ENCODE measurements around the gene COQ10A.

COQ10A gene

DNA sequence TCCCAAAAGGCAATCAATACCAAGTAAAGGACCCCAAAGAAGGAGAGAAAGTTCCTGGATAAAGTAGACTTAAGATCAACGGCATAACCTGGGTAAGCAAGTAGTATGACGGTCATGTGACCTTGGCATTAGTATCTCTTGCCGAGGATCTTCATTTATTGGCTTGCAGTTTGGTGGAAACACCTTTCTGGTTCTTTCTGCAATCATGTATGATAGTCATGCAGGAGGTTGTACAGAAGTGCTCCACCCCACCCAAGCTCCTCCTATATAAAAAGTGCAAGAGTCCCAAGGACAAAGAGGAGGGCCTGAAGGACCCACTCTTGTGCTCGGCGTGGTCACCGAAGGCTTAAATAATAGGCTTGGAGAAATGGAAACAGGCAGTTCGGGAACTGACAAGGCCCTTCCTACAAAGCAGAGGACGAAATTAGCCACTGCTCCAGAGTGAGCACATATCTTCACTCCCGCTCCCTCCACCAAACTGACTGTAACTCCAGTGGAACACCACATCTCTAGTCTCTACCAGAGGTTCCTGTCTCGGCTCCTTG lies 32.6 kb downstream of the COQ10A start:
- H4K20me1 ChIP-seq (ENCODE audit: insufficient read depth, low read length, poor library complexity, severe bottlenecking), result peaks cover 33% of the 10 kb centered on the region

DNA sequence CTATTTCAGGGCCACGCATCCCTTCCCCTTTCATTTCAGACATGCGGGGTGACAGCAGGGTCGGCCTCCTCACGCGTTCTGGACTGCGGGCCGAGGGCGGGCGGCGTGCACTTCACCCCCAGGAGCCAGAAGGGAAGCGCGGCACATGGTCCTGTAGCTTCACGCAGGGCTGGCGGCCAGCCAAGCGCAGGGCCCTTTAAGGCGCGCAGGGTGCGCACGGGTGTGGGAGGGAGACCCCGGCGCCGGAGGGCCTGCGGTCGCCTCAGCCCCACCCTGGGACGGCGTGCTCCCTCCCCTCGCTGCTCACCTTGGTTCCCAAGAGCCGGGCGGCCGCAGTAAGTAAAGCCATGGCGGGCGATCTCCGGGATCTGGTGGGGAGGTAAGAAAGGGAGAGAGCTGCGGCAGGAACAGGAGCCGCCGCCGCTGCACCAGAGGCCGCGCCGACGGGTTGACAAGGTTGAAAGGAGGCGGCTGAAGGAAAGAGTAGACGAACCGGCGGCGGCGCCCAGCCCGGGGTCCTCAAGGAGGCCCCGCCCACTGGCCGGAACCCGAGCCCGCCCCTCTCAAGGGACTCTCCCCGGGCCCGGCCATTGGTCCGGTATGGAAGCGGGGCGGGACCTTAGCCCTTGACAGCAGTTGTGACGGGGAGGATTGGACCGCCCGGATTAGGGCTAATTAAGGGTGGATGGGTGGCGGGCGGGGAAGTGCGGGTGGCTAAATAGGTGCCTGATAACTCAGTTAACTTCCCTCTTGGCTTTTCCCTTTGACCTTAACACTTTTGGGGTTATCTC lies 33.3 kb downstream of the COQ10A start, which contains the start of gene CS:
Gene CS (minus strand): TSS at position 478 of the 791 bp plus-strand sequence. CDS start 129 bp downstream, at position 349.
- Histone ChIP-seq H3K36me3 (ENCODE audit: insufficient read depth, low read length) (no peaks in the 10 kb centered on the region), H3K9ac (ENCODE audit: low read depth, low read length, poor library complexity, severe bottlenecking) (peak within 1 kb of the TSS; percentile 80), H3K27me3 (ENCODE audit: insufficient read depth, low read length, poor library complexity, severe bottlenecking) (no peaks in the 10 kb centered on the region), H2AFZ (ENCODE audit: low read length) (peak within 1 kb of the TSS; percentile 89), H4K20me1 (ENCODE audit: insufficient read depth, low read length, poor library complexity, severe bottlenecking) (peaks cover 33% of the 10 kb centered on the region), H3K79me2 (ENCODE audit: insufficient read depth, low read length) (peaks cover 63% of the 10 kb centered on the region), H3K4me1 (ENCODE audit: insufficient read depth, low read length, poor library complexity, severe bottlenecking) (peaks cover 44% of the 10 kb centered on the region), H3K9me3 (ENCODE audit: insufficient read depth, low read depth, low read length) (no peaks in the 10 kb centered on the region), H3K4me3 (ENCODE audit: low read length, poor library complexity, severe bottlenecking) (peak within 1 kb of the TSS; percentile 95), H3F3A (ENCODE audit: low read depth) (no peaks in the 10 kb centered on the region), H3K4me2 (ENCODE audit: low read depth, low read length, poor library complexity, severe bottlenecking) (peak within 1 kb of the TSS; percentile 87), H3K9me2 (replicated peaks; ENCODE audit: low read depth, low read length) (no peaks in the 10 kb centered on the region)
- TF ChIP-seq, protein P1, sequence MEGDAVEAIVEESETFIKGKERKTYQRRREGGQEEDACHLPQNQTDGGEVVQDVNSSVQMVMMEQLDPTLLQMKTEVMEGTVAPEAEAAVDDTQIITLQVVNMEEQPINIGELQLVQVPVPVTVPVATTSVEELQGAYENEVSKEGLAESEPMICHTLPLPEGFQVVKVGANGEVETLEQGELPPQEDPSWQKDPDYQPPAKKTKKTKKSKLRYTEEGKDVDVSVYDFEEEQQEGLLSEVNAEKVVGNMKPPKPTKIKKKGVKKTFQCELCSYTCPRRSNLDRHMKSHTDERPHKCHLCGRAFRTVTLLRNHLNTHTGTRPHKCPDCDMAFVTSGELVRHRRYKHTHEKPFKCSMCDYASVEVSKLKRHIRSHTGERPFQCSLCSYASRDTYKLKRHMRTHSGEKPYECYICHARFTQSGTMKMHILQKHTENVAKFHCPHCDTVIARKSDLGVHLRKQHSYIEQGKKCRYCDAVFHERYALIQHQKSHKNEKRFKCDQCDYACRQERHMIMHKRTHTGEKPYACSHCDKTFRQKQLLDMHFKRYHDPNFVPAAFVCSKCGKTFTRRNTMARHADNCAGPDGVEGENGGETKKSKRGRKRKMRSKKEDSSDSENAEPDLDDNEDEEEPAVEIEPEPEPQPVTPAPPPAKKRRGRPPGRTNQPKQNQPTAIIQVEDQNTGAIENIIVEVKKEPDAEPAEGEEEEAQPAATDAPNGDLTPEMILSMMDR (conservative IDR thresholded peaks at IDR 0.05; ENCODE audit: low read length), result no peak
- TF ChIP-seq EZH2phosphoT487 (IDR thresholded peaks at IDR 0.05; ENCODE audit: borderline replicate concordance), result no peak

More for the DNA sequence above, 32.6 kb downstream of the COQ10A start:
- H3K79me2 ChIP-seq (ENCODE audit: insufficient read depth, low read length), result peaks cover 67% of the 10 kb centered on the region
- peak overlapping the region; percentile 84 for H3K4me2 ChIP-seq (ENCODE audit: low read depth, low read length, poor library complexity, severe bottlenecking)
- no peaks in the 10 kb centered on the region for H3K9me2 ChIP-seq (replicated peaks; ENCODE audit: low read depth, low read length)
- H3K27me3 ChIP-seq (ENCODE audit: insufficient read depth, low read length, poor library complexity, severe bottlenecking), result no peaks in the 10 kb centered on the region
- H3F3A ChIP-seq (ENCODE audit: low read depth), result no peaks in the 10 kb centered on the region
- H3K4me3 ChIP-seq (ENCODE audit: low read length, poor library complexity, severe bottlenecking), result peak overlapping the region; percentile 95
- no peaks in the 10 kb centered on the region for H3K36me3 ChIP-seq (ENCODE audit: insufficient read depth, low read length)
- H3K9me3 ChIP-seq (ENCODE audit: insufficient read depth, low read depth, low read length), result no peaks in the 10 kb centered on the region
- TF ChIP-seq, protein P1 (conservative IDR thresholded peaks at IDR 0.05; ENCODE audit: low read length), result no peak
- no peak for TF ChIP-seq EZH2phosphoT487 (IDR thresholded peaks at IDR 0.05; ENCODE audit: borderline replicate concordance)
- peaks cover 44% of the 10 kb centered on the region for H3K4me1 ChIP-seq (ENCODE audit: insufficient read depth, low read length, poor library complexity, severe bottlenecking)
- H2AFZ ChIP-seq (ENCODE audit: low read length), result peak overlapping the region; percentile 86
- peak overlapping the region; percentile 80 for H3K9ac ChIP-seq (ENCODE audit: low read depth, low read length, poor library complexity, severe bottlenecking)

DNA sequence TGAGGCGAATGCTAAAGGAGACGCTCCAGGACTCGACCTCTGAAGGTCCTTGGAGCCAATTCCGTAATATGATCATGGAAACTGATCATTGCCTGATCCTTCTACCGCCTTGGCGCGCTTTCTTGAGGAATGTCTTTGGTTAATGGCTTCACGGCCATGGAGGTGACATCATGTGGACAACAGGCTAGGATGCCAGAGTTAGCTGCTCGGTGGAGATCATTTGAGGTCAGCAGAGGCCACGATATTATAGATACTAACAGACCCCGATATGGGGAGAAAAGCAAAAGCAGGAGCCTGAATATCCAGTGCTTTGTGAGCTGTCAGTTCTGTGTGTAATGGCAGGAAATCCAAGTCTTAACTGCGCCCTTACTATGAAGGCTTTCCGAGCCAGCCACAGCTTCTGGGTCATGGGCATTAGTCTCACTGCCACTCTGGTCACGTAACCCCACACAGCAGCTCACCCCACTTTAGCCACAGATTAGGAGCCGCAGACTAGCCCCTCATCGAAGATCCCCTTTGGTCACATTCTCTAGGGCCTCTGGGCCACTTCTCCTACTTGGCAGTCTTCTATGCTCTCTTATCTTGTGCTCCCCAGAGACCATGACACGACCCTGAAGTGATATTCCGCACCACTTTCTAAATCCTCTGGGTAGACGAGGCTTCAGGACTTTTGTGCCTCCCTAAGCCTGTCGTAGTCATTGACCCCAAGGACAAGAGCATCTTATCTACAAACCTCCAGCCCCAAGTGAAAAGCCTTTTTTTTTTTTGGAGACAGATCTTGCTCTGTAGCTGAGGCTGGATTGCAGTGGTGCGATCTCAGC lies 34.1 kb downstream of the COQ10A start:
- H4K20me1 ChIP-seq (ENCODE audit: insufficient read depth, low read length, poor library complexity, severe bottlenecking), result peaks cover 33% of the 10 kb centered on the region
- peak overlapping the region; percentile 95 for H3K4me3 ChIP-seq (ENCODE audit: low read length, poor library complexity, severe bottlenecking)
- H3K4me1 ChIP-seq (ENCODE audit: insufficient read depth, low read length, poor library complexity, severe bottlenecking), result peaks cover 44% of the 10 kb centered on the region
- no peak for TF ChIP-seq EZH2phosphoT487 (IDR thresholded peaks at IDR 0.05; ENCODE audit: borderline replicate concordance)
- TF ChIP-seq, protein P1 (conservative IDR thresholded peaks at IDR 0.05; ENCODE audit: low read length), result no peak
- no peaks in the 10 kb centered on the region for H3K9me3 ChIP-seq (ENCODE audit: insufficient read depth, low read depth, low read length)
- H2AFZ ChIP-seq (ENCODE audit: low read length), result peak overlapping the region; percentile 89
- H3K79me2 ChIP-seq (ENCODE audit: insufficient read depth, low read length), result peaks cover 55% of the 10 kb centered on the region
- no peaks in the 10 kb centered on the region for H3F3A ChIP-seq (ENCODE audit: low read depth)
- H3K4me2 ChIP-seq (ENCODE audit: low read depth, low read length, poor library complexity, severe bottlenecking), result peak overlapping the region; percentile 87
- no peaks in the 10 kb centered on the region for H3K36me3 ChIP-seq (ENCODE audit: insufficient read depth, low read length)
- H3K27me3 ChIP-seq (ENCODE audit: insufficient read depth, low read length, poor library complexity, severe bottlenecking), result no peaks in the 10 kb centered on the region
- H3K9ac ChIP-seq (ENCODE audit: low read depth, low read length, poor library complexity, severe bottlenecking), result peak overlapping the region; percentile 80
- no peaks in the 10 kb centered on the region for H3K9me2 ChIP-seq (replicated peaks; ENCODE audit: low read depth, low read length)

All from Loucy (cell line).